IMR-90 (cell line): ENCODE data around the gene GPR35. TPM values are rescaled to one million over a fixed set of nuclear protein-coding genes. Genes with fewer than 3 reads are reported as not detected.

Source experiments
- ATAC-seq: fragments of 200-7000 bp; cut with Tn5 transposase; 2 replicates; pipeline ENCODE4 v1.9.1; 2020; ENCODE audit warnings: low read depth, mild to moderate bottlenecking, moderate library complexity
- BruUV-seq: library from RNA; stranded (reverse); fragments of 400-500 nt; replicated peaks from 2 replicates; lab custom pipeline; 2021; lab: Mats Ljungman, UMichigan
- CTCF ChIA-PET: fragments of 300-600 bp; formaldehyde crosslinking; extraction: SDS; loops from one replicate; lab custom pipeline; 2021; ENCODE audit warnings: antibody characterized with exemption; lab: Yijun Ruan, JAX
- POLR2A ChIA-PET: fragments of 300-600 bp; sonication (Branson Sonifier 250); formaldehyde crosslinking; loops from one replicate; lab custom pipeline; 2022; ENCODE audit warnings: antibody characterized with exemption; ENCODE audit not compliant: unreplicated experiment; lab: Charles Lee
- DNase-seq: peaks from one replicate; pipeline ENCODE4 v3.0.0; 2013
- H2AFZ ChIP-seq: replicated peaks from 2 replicates; pipeline ENCODE3; 2013; ENCODE audit warnings: low read length, mild to moderate bottlenecking; ENCODE audit not compliant: poor library complexity
- H2AK5ac ChIP-seq: 2 replicates; pipeline ENCODE4 v1.6.1; 2013; ENCODE audit warnings: low read depth, low read length, inconsistent platforms
- H2AK9ac ChIP-seq: replicated peaks from 2 replicates; pipeline ENCODE3; 2013; ENCODE audit warnings: mild to moderate bottlenecking, low read depth, low read length, moderate library complexity; ENCODE audit not compliant: poor library complexity
- H2BK120ac ChIP-seq: 2 replicates; pipeline ENCODE4 v1.6.1; 2013; ENCODE audit warnings: low read depth, low read length, inconsistent platforms
- H2BK15ac ChIP-seq: 3 replicates; pipeline ENCODE4 v1.6.1; 2013; ENCODE audit warnings: low read depth, low read length, inconsistent platforms
- H2BK20ac ChIP-seq: 2 replicates; pipeline ENCODE4 v1.6.1; 2013; ENCODE audit warnings: low read depth, mild to moderate bottlenecking, inconsistent platforms, low read length, moderate library complexity
- H2BK5ac ChIP-seq: 2 replicates; pipeline ENCODE4 v1.6.1; 2013; ENCODE audit warnings: mild to moderate bottlenecking, low read depth, low read length, inconsistent platforms; ENCODE audit not compliant: poor library complexity, severe bottlenecking
- H3K14ac ChIP-seq: replicated peaks from 2 replicates; pipeline ENCODE4 v1.6.1; 2013; ENCODE audit warnings: low read depth, low read length, inconsistent platforms
- H3K18ac ChIP-seq: 2 replicates; pipeline ENCODE4 v1.6.1; 2013; ENCODE audit warnings: low read depth, low read length, control low read depth
- H3K23ac ChIP-seq: 2 replicates; pipeline ENCODE4 v1.6.1; 2013; ENCODE audit warnings: low read depth, low read length, inconsistent platforms
- H3K27ac ChIP-seq: 2 replicates; pipeline ENCODE4 v1.5.1; 2013; ENCODE audit warnings: mild to moderate bottlenecking, control low read depth, low read length; ENCODE audit not compliant: insufficient read depth
- H3K27me3 ChIP-seq: 2 replicates; pipeline ENCODE4 v1.6.1; 2013; ENCODE audit warnings: low read length; ENCODE audit not compliant: control insufficient read depth, insufficient read depth
- H3K36me3 ChIP-seq: 2 replicates; pipeline ENCODE4 v1.6.1; 2013; ENCODE audit warnings: low read length, mixed read lengths; ENCODE audit not compliant: control insufficient read depth, insufficient read depth
- H3K4ac ChIP-seq: 2 replicates; pipeline ENCODE4 v1.6.1; 2013; ENCODE audit warnings: low read depth, low read length, inconsistent platforms
- H3K4me1 ChIP-seq: 2 replicates; pipeline ENCODE4 v1.6.1; 2013; ENCODE audit warnings: low read length, mixed read lengths; ENCODE audit not compliant: control insufficient read depth, insufficient read depth
- H3K4me2 ChIP-seq: 2 replicates; pipeline ENCODE4 v1.6.1; 2013; ENCODE audit warnings: low read depth, mild to moderate bottlenecking, control low read depth, low read length, moderate library complexity
- H3K4me3 ChIP-seq: 2 replicates; pipeline ENCODE4 v1.5.1; 2013; ENCODE audit warnings: low read depth, mild to moderate bottlenecking, control low read depth, low read length, moderate library complexity; ENCODE audit not compliant: insufficient read depth
- H3K56ac ChIP-seq: 2 replicates; pipeline ENCODE4 v1.6.1; 2013; ENCODE audit warnings: low read length, inconsistent platforms; ENCODE audit not compliant: insufficient read depth; ENCODE audit errors: extremely low read depth
- H3K79me1 ChIP-seq, 2 experiments: 2 replicates each; pipeline ENCODE4 v1.6.1; 2013; ENCODE audit warnings: low read length in 2 of 2, inconsistent platforms in 1 of 2, low read depth in 1 of 2
- H3K9ac ChIP-seq: 2 replicates; pipeline ENCODE4 v1.6.1; 2013; ENCODE audit warnings: low read depth, low read length, control low read depth
- H3K9me1 ChIP-seq: 2 replicates; pipeline ENCODE4 v1.6.1; 2013; ENCODE audit warnings: low read length, inconsistent platforms; ENCODE audit not compliant: insufficient read depth
- H3K9me3 ChIP-seq: 2 replicates; pipeline ENCODE4 v1.6.1; 2013; ENCODE audit warnings: low read length; ENCODE audit not compliant: control insufficient read depth, insufficient read depth
- H4K20me1 ChIP-seq: 2 replicates; pipeline ENCODE4 v1.6.1; 2013; ENCODE audit warnings: low read length, inconsistent platforms; ENCODE audit not compliant: insufficient read depth
- H4K5ac ChIP-seq: 2 replicates; pipeline ENCODE4 v1.6.1; 2013; ENCODE audit warnings: mild to moderate bottlenecking, low read depth, low read length, control low read depth
- H4K8ac ChIP-seq, 2 experiments: 2 replicates each; pipeline ENCODE4 v1.6.1; 2013; ENCODE audit warnings: low read depth in 2 of 2, low read length in 2 of 2, control low read depth in 1 of 2, inconsistent platforms in 1 of 2
- H4K91ac ChIP-seq: 2 replicates; pipeline ENCODE4 v1.6.1; 2013; ENCODE audit warnings: low read depth, low read length, inconsistent platforms; ENCODE audit not compliant: insufficient read depth
- BHLHE40 ChIP-seq: fragments of 150-350 bp; IDR thresholded peaks from 2 replicates; pipeline ENCODE4 v1.6.1; 2016; ENCODE audit warnings: mild to moderate bottlenecking, low read depth, low read length
- CEBPB ChIP-seq: IDR thresholded peaks from 2 replicates; pipeline ENCODE4 v1.6.1; 2012; ENCODE audit warnings: low read depth, low read length, improper control_type of control experiment
- CHD1 ChIP-seq: IDR thresholded peaks from 2 replicates; pipeline ENCODE4 v1.6.1; 2012; ENCODE audit warnings: low read depth, low read length, improper control_type of control experiment
- CTCF ChIP-seq: conservative IDR thresholded peaks from 2 replicates; pipeline ENCODE4 v1.5.1; 2012; ENCODE audit warnings: mild to moderate bottlenecking, low read depth, low read length, improper control_type of control experiment
- FOS ChIP-seq: fragments of 150-350 bp; IDR thresholded peaks from 2 replicates; pipeline ENCODE4 v1.6.1; 2016; ENCODE audit warnings: low read depth, low read length
- MAFK ChIP-seq: IDR thresholded peaks from 2 replicates; pipeline ENCODE4 v1.6.1; 2012; ENCODE audit warnings: low read depth, low read length, improper control_type of control experiment
- NFE2L2 ChIP-seq: fragments of 150-350 bp; IDR thresholded peaks from 2 replicates; pipeline ENCODE4 v1.6.1; 2016; ENCODE audit warnings: low read depth, mild to moderate bottlenecking, low read length
- RAD21 ChIP-seq: IDR thresholded peaks from 2 replicates; pipeline ENCODE4 v1.6.1; 2012; ENCODE audit warnings: low read length, improper control_type of control experiment
- RCOR1 ChIP-seq: IDR thresholded peaks from 2 replicates; pipeline ENCODE4 v1.6.1; 2012; ENCODE audit warnings: mild to moderate bottlenecking, low read length, improper control_type of control experiment; ENCODE audit not compliant: insufficient replicate concordance
- SMC3 ChIP-seq: fragments of 150-350 bp; IDR thresholded peaks from 2 replicates; pipeline ENCODE4 v1.6.1; 2016; ENCODE audit warnings: low read depth, mild to moderate bottlenecking, antibody characterized with exemption, low read length, moderate library complexity
- WGBS, 2 experiments: methylation state at CpG; one replicate each; pipeline versions ENCODE4 v1.1.5 to v1.1.7; 2013; ENCODE audit warnings: missing lambda C conversion rate in 2 of 2; ENCODE audit not compliant: insufficient read length in 1 of 2; ENCODE audit errors: extremely low coverage in 2 of 2; 5-methylcytosine and 5-hydroxymethylcytosine counted together
- dilution Hi-C: fragments of 300-500 bp; cut with HindIII; formaldehyde crosslinking; loops from one replicate; pipeline ENCODE4 v1.14.3; 2018; ENCODE audit warnings: low sequenced_read_pairs; ENCODE audit not compliant: unreplicated experiment
- in situ Hi-C: fragments of 300-500 bp; cut with MboI; formaldehyde crosslinking; loops from 3 replicates; pipeline ENCODE4 v1.14.3; 2019; ENCODE audit warnings: low sequenced_read_pairs, inconsistent platforms, mixed read lengths
- intact Hi-C: fragments of 100-400 bp; cut with micrococcal nuclease; formaldehyde crosslinking; loops from 2 replicates; pipeline ENCODE4 v1.10.0; 2022
- polyA plus RNA-seq, 3 experiments: library from polyadenylated mRNA; depleted of rRNA; stranded (reverse); fragments of >200 nt; gene quantifications; 2 replicates each; pipeline ENCODE4 v1.2.3, GENCODE V29; 2012; ENCODE audit warnings: low replicate concordance in 1 of 3
- total RNA-seq: library from RNA; depleted of rRNA; stranded (reverse); fragments of >200 nt; gene quantifications from 2 replicates; pipeline ENCODE4 v1.2.3, GENCODE V29; 2012

The GPR35 gene
- total and polyA plus RNA-seq, 2 of the 4 experiments (the other 2 are of a cell fraction) = 0.31 TPM; not detected in 1

- no peak for TF ChIP-seq FOS
Measured at GRCh38 chr2:240624011-240624949, 1.0 kb upstream of the GPR35 start (continued).

GRCh38 chr2:240626531-240627300 is 1.4 kb downstream of the GPR35 start:
- Histone ChIP-seq H3K4me3 (no peak overlapping the region), H3K27me3 (peaks cover 12% of the 10 kb centered on the region; the same call in 1 of the 2 replicates), H2AK9ac (no peak overlapping the region), H2BK5ac (no peak overlapping the region), H3K14ac (no peak overlapping the region), H4K91ac (no peak overlapping the region), H3K18ac (no peak overlapping the region), H3K9me1 (no peaks in the 10 kb centered on the region), H4K5ac (no peak overlapping the region), H3K9me3 (no peaks in the 10 kb centered on the region), H3K79me1 (no peaks in the 10 kb centered on the region), H3K4me1 (peaks cover 2% of the 10 kb centered on the region; the same call in 1 of the 2 replicates), H2BK120ac (no peak overlapping the region), H4K20me1 (no peaks in the 10 kb centered on the region), H2BK20ac (no peak overlapping the region), H3K36me3 (no peaks in the 10 kb centered on the region), H2AK5ac (no peak overlapping the region), H3K27ac (no peak overlapping the region), H4K8ac (no peak overlapping the region), H3K4ac (no peak overlapping the region), H3K23ac (no peak overlapping the region), H2AFZ (no peak overlapping the region), H2BK15ac (no peak overlapping the region), H3K56ac (no peak overlapping the region), H3K9ac (no peak overlapping the region), H3K4me2 (no peak overlapping the region)
- CTCF ChIA-PET = no interaction called here
- ATAC-seq (no peak), DNase-seq (no peak)
- no peak for TF ChIP-seq RCOR1
- no peak for TF ChIP-seq NFE2L2
- TF ChIP-seq RAD21 = no peak
- no peak for TF ChIP-seq SMC3
- no peak for TF ChIP-seq CTCF
- TF ChIP-seq CEBPB = no peak
- TF ChIP-seq MAFK = no peak
- TF ChIP-seq CHD1 = no peak
- no peak for TF ChIP-seq FOS
- TF ChIP-seq BHLHE40 = no peak
- in situ Hi-C loops = no loop called here
- BruUV-seq = no TSS peak
- intact Hi-C loops = no loop called here
- POLR2A ChIA-PET = no interaction called here
- WGBS, 2 experiments = 66% methylated on average over 7 of the region's 21 CpGs; no CpG with 5 or more reads in 1 of the 2 experiments
- dilution Hi-C loops = no loop called here
